K562 (cell line): Measurements from ENCODE around the gene THADA. TPM values are rescaled to one million over a fixed set of nuclear protein-coding genes. Genes with fewer than 3 reads are reported as not detected.

ENCODE experiments used
- ATAC-seq: fragments of 200-7000 bp; cut with Tn5 transposase; 3 replicates; pipeline ENCODE4 v1.9.1; 2020; ENCODE audit warnings: moderate library complexity
- BruUV-seq: library from RNA; stranded (reverse); fragments of 400-500 nt; replicated peaks from 2 replicates; lab custom pipeline; 2021; lab: Mats Ljungman, UMichigan
- CTCF ChIA-PET: fragments of 300-600 bp; formaldehyde crosslinking; extraction: SDS; loops from one replicate; lab custom pipeline; 2021; ENCODE audit warnings: low intra/inter-chr PET ratio; lab: Yijun Ruan, JAX
- POLR2A ChIA-PET: fragments of 300-600, 350-650 bp; sonication (Branson Sonifier 250); formaldehyde crosslinking; extraction: SDS; loops from one replicate; lab custom pipeline; 2021; ENCODE audit warnings: antibody characterized with exemption, inconsistent platforms; lab: Yijun Ruan, JAX
- DNase-seq, 4 experiments: peaks; one replicate each; pipeline versions ENCODE4 v3.0.0 to v3.0.0-alpha.2; 2011 to 2018; ENCODE audit warnings: low spot score in 3 of 4, mixed read lengths in 3 of 4; ENCODE audit errors: extremely low read depth in 1 of 4
- FAIRE-seq: peaks from 2 replicates; lab custom pipeline; 2011; peaks lifted over from hg19 to GRCh38; lab: Jason Lieb, UNC
- H2AFZ ChIP-seq: 2 replicates; pipeline ENCODE4 v1.6.0; 2011; ENCODE audit warnings: low read depth, low read length, control low read depth, inconsistent platforms
- H3K27ac ChIP-seq: fragments of 200-600 bp; 3 replicates; pipeline ENCODE4 v1.8.0; 2011; ENCODE audit warnings: low read depth, mild to moderate bottlenecking, control low read depth, inconsistent platforms, low read length, moderate library complexity, mixed read lengths; ENCODE audit errors: extremely low read depth
- H3K27me3 ChIP-seq, 2 experiments: fragments of 300-600 bp in 1 of 2; 2 replicates in 1 of 2; 3 replicates in 1 of 2; pipeline versions ENCODE4 v1.6.0 to v1.8.0; 2011; ENCODE audit warnings: inconsistent platforms in 2 of 2, low read length in 2 of 2, mild to moderate bottlenecking in 1 of 2, mixed read lengths in 1 of 2, moderate library complexity in 1 of 2; ENCODE audit not compliant: control insufficient read depth in 2 of 2, insufficient read depth in 2 of 2
- H3K36me3 ChIP-seq: fragments of 300-600 bp; 3 replicates; pipeline ENCODE4 v1.8.0; 2011; ENCODE audit warnings: mild to moderate bottlenecking, low read length, inconsistent platforms; ENCODE audit not compliant: control insufficient read depth, insufficient read depth
- H3K4me1 ChIP-seq, 2 experiments: fragments of 200-600 bp in 1 of 2; replicated peaks in 1 of 2; 2 replicates in 1 of 2; 3 replicates in 1 of 2; pipeline versions ENCODE4 v1.5.1 to v1.8.0; 2011; ENCODE audit warnings: inconsistent platforms in 2 of 2, low read length in 2 of 2, mild to moderate bottlenecking in 1 of 2, mixed read lengths in 1 of 2, moderate library complexity in 1 of 2; ENCODE audit not compliant: control insufficient read depth in 2 of 2, insufficient read depth in 2 of 2
- H3K4me2 ChIP-seq: 2 replicates; pipeline ENCODE4 v1.6.1; 2011; ENCODE audit warnings: low read length, control low read depth, inconsistent platforms, mixed read lengths; ENCODE audit not compliant: insufficient read depth
- H3K4me3 ChIP-seq: fragments of 200-600 bp; sonication (generic), shearing (Covaris generic); 2 replicates; pipeline ENCODE4 v1.5.1; 2016; ENCODE audit warnings: control low read depth, inconsistent platforms
- H3K79me2 ChIP-seq: fragments of 200-600 bp; 3 replicates; pipeline ENCODE4 v1.8.0; 2011; ENCODE audit warnings: low read length, inconsistent platforms; ENCODE audit not compliant: control insufficient read depth, insufficient read depth
- H3K9ac ChIP-seq, 2 experiments: 2 replicates each; pipeline versions ENCODE4 v1.6.0 to v1.6.1; 2011; ENCODE audit warnings: low read depth in 2 of 2, low read length in 2 of 2, control low read depth in 1 of 2, inconsistent platforms in 1 of 2, mild to moderate bottlenecking in 1 of 2, mixed read lengths in 1 of 2; ENCODE audit not compliant: insufficient read depth in 1 of 2
- H3K9me1 ChIP-seq: one replicate; pipeline ENCODE4 v1.6.0; 2011; ENCODE audit warnings: inconsistent platforms, mild to moderate bottlenecking, low read length, moderate library complexity; ENCODE audit not compliant: control insufficient read depth, insufficient read depth
- H3K9me3 ChIP-seq: replicated peaks from 2 replicates; pipeline ENCODE4 v1.5.1; 2011; ENCODE audit warnings: low read depth, low read length, inconsistent platforms; ENCODE audit not compliant: control insufficient read depth, insufficient read depth
- H4K20me1 ChIP-seq: replicated peaks from 2 replicates; pipeline ENCODE4 v1.6.1; 2011; ENCODE audit warnings: low read length, inconsistent platforms, mixed read lengths; ENCODE audit not compliant: control insufficient read depth, insufficient read depth
- ETV6 ChIP-seq, 3 experiments: fragments of 150-350 bp in 1 of 3; sonication (generic) in 1 of 3; formaldehyde crosslinking in 1 of 3; IDR thresholded peaks; 2 replicates each; pipeline versions ENCODE4 v1.6.1 to v1.8.0; 2014 to 2022; ENCODE audit warnings: borderline replicate concordance in 2 of 3, low read depth in 2 of 3, antibody characterized with exemption in 1 of 3, low read length in 1 of 3, mild to moderate bottlenecking in 1 of 3, missing genetic modification reagents in 1 of 3
- WGBS: fragments of 100-300 bp; shearing (Covaris generic); methylation state at CpG from one replicate; pipeline ENCODE4 v1.1.6; 2016; ENCODE audit warnings: low coverage, mixed read lengths; ENCODE audit not compliant: insufficient coverage; ENCODE audit errors: missing lambda C conversion rate; 5-methylcytosine and 5-hydroxymethylcytosine counted together
- in situ Hi-C: fragments of 300-500 bp; cut with MboI; formaldehyde crosslinking; loops from 4 replicates; pipeline ENCODE4 v1.15.0; 2018; ENCODE audit warnings: inconsistent platforms, mixed read lengths
- intact Hi-C: fragments of 100-400 bp; cut with micrococcal nuclease; formaldehyde crosslinking; loops from 2 replicates; pipeline ENCODE4 v1.14.2; 2022
- polyA plus RNA-seq, 8 experiments: library from polyadenylated mRNA; depleted of rRNA in 4 of 8; stranded (reverse) in 5 of 8; unstranded in 3 of 8; fragments of >200 nt; fragmentation: Nextera tagmentation in 2 of 8; fragmentation: Illumina TruSeq in 1 of 8; extraction: Ambion mirVana in 2 of 8; extraction: Trizol in 1 of 8; gene quantifications; 2 replicates each; pipeline versions ENCODE4 v1.2.1 to v1.2.3, GENCODE V29; 2011 to 2014; ENCODE audit warnings: inconsistent platforms in 1 of 8, missing spikeins in 1 of 8
- total RNA-seq, 7 experiments: library from RNA; depleted of rRNA in 6 of 7; stranded (reverse); fragments of >200 nt in 6 of 7; fragmentation: Illumina TruSeq in 2 of 7; extraction: Trizol in 2 of 7; gene quantifications; 2 replicates each; pipeline versions ENCODE4 v1.2.1 to v1.2.3, GENCODE V29; 2011 to 2021; ENCODE audit warnings: low replicate concordance in 1 of 7
- TF ChIP-seq, protein P1 (sequence below), 2 experiments: fragments of 150-350 bp in 1 of 2; IDR thresholded peaks; 2 replicates each; pipeline ENCODE4 v1.6.1; 2012 to 2016; ENCODE audit warnings: low read depth in 2 of 2, low read length in 2 of 2, mild to moderate bottlenecking in 1 of 2, moderate library complexity in 1 of 2

The THADA gene
- total and polyA plus RNA-seq, 9 of the 15 experiments (the other 6 are each of a cell fraction or from before 2014, with no cell fraction given), result 17.8 to 34.7 (median 31.9) TPM

DNA sequence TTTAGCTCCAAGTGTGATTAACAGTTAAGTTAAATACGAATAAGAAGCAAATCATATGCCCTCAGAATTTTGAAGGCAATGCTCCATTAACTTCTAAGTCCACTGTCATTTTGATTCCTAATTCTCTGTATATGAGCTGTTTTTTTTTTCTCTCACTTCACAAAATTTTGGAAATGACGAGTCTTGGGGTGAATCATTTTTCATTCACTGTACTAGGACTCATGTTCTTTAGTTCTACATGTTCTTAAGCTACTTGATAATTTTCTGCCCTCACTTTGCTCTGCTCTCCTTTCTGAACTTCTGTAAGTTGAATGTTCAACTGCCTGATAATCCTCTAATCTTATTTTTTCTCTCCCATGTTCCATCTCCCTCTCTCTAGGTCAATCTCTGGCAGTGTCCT, 141.0 kb downstream of the THADA start:
- POLR2A ChIA-PET, result interaction anchor here (3.5 kb wide), 1 partner anchor 9 kb away, joined by 11 read pairs; no protein-coding TSS in a partner anchor
- CTCF ChIA-PET, result no interaction called here
- no peak overlapping the region for H3K9ac ChIP-seq
- no peak for ATAC-seq
- 50% methylated on average over 2 of the region's 2 CpGs for WGBS
- intact Hi-C loops, result no loop called here
- no peaks in the 10 kb centered on the region for H4K20me1 ChIP-seq
- TF ChIP-seq, protein P1, sequence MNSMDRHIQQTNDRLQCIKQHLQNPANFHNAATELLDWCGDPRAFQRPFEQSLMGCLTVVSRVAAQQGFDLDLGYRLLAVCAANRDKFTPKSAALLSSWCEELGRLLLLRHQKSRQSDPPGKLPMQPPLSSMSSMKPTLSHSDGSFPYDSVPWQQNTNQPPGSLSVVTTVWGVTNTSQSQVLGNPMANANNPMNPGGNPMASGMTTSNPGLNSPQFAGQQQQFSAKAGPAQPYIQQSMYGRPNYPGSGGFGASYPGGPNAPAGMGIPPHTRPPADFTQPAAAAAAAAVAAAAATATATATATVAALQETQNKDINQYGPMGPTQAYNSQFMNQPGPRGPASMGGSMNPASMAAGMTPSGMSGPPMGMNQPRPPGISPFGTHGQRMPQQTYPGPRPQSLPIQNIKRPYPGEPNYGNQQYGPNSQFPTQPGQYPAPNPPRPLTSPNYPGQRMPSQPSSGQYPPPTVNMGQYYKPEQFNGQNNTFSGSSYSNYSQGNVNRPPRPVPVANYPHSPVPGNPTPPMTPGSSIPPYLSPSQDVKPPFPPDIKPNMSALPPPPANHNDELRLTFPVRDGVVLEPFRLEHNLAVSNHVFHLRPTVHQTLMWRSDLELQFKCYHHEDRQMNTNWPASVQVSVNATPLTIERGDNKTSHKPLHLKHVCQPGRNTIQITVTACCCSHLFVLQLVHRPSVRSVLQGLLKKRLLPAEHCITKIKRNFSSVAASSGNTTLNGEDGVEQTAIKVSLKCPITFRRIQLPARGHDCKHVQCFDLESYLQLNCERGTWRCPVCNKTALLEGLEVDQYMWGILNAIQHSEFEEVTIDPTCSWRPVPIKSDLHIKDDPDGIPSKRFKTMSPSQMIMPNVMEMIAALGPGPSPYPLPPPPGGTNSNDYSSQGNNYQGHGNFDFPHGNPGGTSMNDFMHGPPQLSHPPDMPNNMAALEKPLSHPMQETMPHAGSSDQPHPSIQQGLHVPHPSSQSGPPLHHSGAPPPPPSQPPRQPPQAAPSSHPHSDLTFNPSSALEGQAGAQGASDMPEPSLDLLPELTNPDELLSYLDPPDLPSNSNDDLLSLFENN (IDR thresholded peaks at IDR 0.05; ENCODE audit: low read depth in 2 of 2, low read length in 2 of 2), result no peak
- TF ChIP-seq ETV6 (IDR thresholded peaks at IDR 0.05; ENCODE audit: borderline replicate concordance in 1 of 2, low read depth in 2 of 2, low read length in 1 of 2) (no peak), ETV6 (CRISPR knock-in tag; IDR thresholded peaks at IDR 0.05; ENCODE audit: borderline replicate concordance) (no peak)
- no peaks in the 10 kb centered on the region for H3K9me3 ChIP-seq
- DNase-seq, result no peak
- no TSS peak for BruUV-seq
- H3K36me3 ChIP-seq, result no peaks in the 10 kb centered on the region; the same call in 2 of the 3 replicates
- H3K4me1 ChIP-seq, result no peaks in the 10 kb centered on the region
- no peaks in the 10 kb centered on the region for H3K79me2 ChIP-seq
- no peak overlapping the region for H3K27ac ChIP-seq
- no peak overlapping the region for H3K4me2 ChIP-seq
- no peak for FAIRE-seq
- no peak overlapping the region for H2AFZ ChIP-seq
- in situ Hi-C loops, result no loop called here
- no peaks in the 10 kb centered on the region for H3K9me1 ChIP-seq
- H3K27me3 ChIP-seq, result no peaks in the 10 kb centered on the region
- no peak overlapping the region for H3K4me3 ChIP-seq
